HAP-1 (cell line): Measurements from ENCODE around the gene ELAVL4.
"Not testable (repeated sequence)": the region's sequence is repeated elsewhere in the genome, so short reads cannot be mapped to it uniquely, and the experiment has no call there.

Source experiments
- DNase-seq, 2 experiments: peaks; one replicate each; pipeline ENCODE4 v3.0.0-alpha.2; 2016 to 2020; ENCODE audit warnings: low spot score in 2 of 2
- H3K27me3 ChIP-seq: fragments of 250-450 bp; sonication (Bioruptor Pico); 2 replicates; pipeline ENCODE4 v1.5.1; 2020; ENCODE audit warnings: low read depth, mild to moderate bottlenecking, moderate library complexity
- H3K36me3 ChIP-seq: fragments of 250-450 bp; sonication (Bioruptor Pico); replicated peaks from 2 replicates; pipeline ENCODE4 v1.5.1; 2020; ENCODE audit warnings: mild to moderate bottlenecking
- H3K4me1 ChIP-seq: fragments of 250-450 bp; sonication (Bioruptor Pico); 2 replicates; pipeline ENCODE4 v1.5.1; 2020; ENCODE audit warnings: mild to moderate bottlenecking
- H3K4me3 ChIP-seq: fragments of 250-450 bp; sonication (Bioruptor Pico); 2 replicates; pipeline ENCODE4 v1.5.1; 2020; ENCODE audit warnings: mild to moderate bottlenecking, moderate library complexity
- H3K9me3 ChIP-seq: fragments of 250-450 bp; sonication (Bioruptor Pico); 2 replicates; pipeline ENCODE4 v1.5.1; 2020; ENCODE audit warnings: mild to moderate bottlenecking, moderate library complexity
- in situ Hi-C: fragments of 300-500 bp; cut with MboI; formaldehyde crosslinking; loops from 3 replicates; pipeline ENCODE4 v1.14.3; 2020; ENCODE audit warnings: low sequenced_read_pairs, inconsistent platforms, mixed read lengths

ELAVL4 gene

DNA sequence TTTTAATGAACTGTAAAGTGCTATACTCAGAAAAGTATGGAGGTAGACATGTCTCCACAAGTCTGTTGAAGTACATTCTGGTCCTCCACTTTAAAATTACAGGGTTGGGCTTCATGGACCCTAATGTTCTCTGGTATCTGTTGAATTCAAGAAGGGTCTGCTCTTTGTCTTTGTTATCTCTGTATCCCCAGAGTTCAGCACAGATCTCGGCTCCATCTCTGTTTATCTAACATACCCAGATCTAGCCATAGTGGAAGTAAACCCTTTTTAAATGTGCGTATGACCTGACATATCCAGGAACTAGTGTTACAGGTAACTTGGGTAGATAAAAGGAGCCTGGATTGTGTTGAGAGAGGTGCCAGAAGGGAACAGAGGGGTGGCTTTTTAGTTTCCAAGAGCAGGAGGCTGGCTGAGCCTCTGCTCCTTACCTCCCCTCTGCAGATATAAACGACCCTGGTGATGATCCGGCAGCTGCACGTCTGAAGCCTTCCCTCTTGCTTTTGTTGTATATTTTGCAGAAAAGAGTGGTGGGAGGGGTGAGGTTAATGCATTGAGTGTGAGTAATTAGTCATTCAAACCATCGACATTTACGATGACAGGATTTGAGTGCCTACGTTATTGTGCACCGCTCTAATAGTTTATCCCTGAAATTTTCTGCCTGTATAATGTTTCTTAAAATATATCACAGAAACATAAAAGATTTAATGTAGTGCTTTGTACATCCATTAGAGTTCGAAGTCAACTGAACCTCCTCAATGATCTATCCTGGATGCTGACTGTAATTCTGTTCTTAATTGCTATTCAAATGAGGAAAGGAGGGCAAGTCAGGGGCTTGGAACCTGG lies 30.8 kb downstream of the ELAVL4 start:
- in situ Hi-C loops, result no loop called here
- H3K27me3 ChIP-seq, result no peaks in the 10 kb centered on the region; the same call in 1 of the 2 replicates
- DNase-seq, result no peak

DNA sequence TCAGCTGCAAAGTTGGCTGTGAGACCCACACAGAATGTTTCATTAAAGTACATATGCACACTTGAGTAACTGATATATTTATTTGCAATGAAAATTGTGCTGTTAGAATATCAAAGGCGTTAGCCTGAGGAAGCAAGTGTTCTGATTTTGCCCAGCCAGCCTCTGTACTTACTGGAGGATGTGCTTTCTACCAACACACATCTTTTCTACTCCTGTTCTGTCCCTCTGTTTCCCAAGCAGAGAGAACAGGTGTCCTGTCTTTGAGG lies 31.4 kb downstream of the ELAVL4 start:
- Histone ChIP-seq H3K4me3 (no peak overlapping the region), H3K27me3 (no peaks in the 10 kb centered on the region; the same call in 1 of the 2 replicates), H3K36me3 (no peaks in the 10 kb centered on the region), H3K9me3 (no peaks in the 10 kb centered on the region), H3K4me1 (no peaks in the 10 kb centered on the region)
- in situ Hi-C loops, result no loop called here
- DNase-seq, result no peak

More for the DNA sequence above, 30.8 kb downstream of the ELAVL4 start:
- H3K4me3 ChIP-seq, result no peak overlapping the region
- H3K4me1 ChIP-seq, result no peaks in the 10 kb centered on the region
- H3K36me3 ChIP-seq, result no peaks in the 10 kb centered on the region
- H3K9me3 ChIP-seq, result no peaks in the 10 kb centered on the region

DNA sequence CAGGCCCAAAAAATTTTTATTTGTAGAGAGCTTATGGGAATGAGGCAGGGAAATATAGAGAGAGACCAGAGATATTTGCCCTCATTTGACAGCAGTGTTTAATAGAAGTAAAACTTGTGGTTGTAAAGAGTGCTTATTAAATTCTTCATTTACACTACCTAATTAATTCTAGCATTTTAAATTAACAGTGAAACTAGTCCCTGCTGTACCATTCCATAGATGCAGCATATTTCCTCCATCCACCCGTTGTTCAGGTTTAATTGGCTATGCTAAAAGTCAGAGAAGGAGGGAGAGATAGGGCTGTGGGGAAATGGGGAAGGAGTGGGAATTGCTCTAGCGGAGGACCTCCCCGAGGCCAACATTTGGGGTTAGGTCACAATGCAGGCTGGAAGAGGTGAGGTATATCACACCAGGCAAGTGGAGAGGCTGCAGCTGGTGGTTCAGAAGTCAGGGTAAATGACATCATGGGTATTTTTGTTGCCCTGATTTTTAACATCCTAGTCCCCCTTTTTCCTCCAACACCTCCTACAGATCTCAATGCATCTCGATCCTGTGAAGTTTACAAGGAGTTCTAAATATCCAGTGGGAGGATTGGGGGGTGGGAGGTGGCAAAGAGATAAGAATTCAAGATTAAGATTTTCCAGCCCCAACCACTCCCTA lies 38.6 kb downstream of the ELAVL4 start:
- Histone ChIP-seq H3K36me3 (no peaks in the 10 kb centered on the region), H3K9me3 (no peaks in the 10 kb centered on the region), H3K4me3 (no peak overlapping the region), H3K4me1 (no peaks in the 10 kb centered on the region), H3K27me3 (no peaks in the 10 kb centered on the region; the same call in 1 of the 2 replicates)
- in situ Hi-C loops, result no loop called here
- DNase-seq, result no peak

DNA sequence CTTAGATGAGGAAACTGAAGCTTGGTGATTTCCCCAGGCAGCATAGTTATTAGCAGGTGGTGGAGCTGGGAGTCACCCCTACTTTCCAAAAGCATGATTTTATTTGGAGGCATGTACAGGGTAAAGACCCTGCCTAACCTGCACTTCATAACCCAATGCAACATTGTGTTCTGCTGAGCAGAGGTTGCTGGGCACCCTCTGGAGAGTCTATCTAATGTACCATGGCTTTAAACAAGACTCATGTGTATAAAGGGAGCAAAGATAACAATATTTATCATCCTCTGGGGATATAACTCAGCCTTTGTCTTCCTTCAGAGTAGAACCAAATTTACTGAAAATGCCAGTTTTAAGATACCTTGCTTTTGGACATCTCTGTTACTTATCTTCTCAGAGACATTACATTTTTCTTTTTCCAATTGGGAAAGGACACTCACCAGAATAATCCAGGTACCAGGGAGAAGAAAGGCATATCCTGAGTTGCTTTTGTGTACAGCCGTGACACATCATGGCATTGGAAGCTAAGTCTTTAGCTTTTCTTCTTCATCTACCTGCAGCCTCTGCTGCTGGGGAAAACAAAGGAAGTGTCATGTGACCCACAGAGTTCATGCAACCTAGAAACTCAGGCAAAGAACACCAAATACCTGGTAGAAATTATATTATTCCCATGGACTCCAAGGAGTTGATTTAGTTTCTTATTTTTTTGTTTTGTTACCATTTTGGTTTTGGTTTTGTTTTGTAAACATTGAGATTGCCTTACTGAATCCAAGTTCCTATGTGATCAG lies 39.6 kb downstream of the ELAVL4 start:
- peaks cover under 1% of the 10 kb centered on the region; the same call in 1 of the 2 replicates for H3K27me3 ChIP-seq
- in situ Hi-C loops, result no loop called here
- no peaks in the 10 kb centered on the region for H3K9me3 ChIP-seq
- no peak for DNase-seq
- H3K4me3 ChIP-seq, result no peak overlapping the region
- no peaks in the 10 kb centered on the region for H3K36me3 ChIP-seq
- no peaks in the 10 kb centered on the region for H3K4me1 ChIP-seq

DNA sequence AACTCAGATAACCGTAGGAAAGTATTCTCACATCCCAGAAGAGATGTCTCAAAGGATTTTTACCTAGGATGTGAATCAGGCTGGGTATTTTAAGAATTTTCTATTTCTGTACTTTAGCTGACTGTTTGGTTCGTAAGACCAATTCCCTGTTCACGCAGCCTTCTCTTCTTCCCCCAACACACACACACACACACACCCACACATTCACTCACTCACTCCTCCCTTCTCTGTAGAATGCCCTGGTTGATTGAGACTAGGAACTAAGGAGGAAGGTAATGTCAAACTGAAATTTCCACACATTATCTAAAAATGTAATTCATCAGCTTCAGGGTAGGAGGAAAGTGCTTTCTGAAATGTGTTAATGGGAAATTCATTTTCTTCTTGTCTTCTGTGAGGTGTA lies 43.5 kb downstream of the ELAVL4 start:
- Histone ChIP-seq H3K9me3 (no peaks in the 10 kb centered on the region), H3K4me1 (no peaks in the 10 kb centered on the region), H3K4me3 (no peak overlapping the region), H3K27me3 (peaks cover 7% of the 10 kb centered on the region; the same call in 1 of the 2 replicates), H3K36me3 (no peaks in the 10 kb centered on the region)
- DNase-seq, result no peak
- in situ Hi-C loops, result no loop called here

DNA sequence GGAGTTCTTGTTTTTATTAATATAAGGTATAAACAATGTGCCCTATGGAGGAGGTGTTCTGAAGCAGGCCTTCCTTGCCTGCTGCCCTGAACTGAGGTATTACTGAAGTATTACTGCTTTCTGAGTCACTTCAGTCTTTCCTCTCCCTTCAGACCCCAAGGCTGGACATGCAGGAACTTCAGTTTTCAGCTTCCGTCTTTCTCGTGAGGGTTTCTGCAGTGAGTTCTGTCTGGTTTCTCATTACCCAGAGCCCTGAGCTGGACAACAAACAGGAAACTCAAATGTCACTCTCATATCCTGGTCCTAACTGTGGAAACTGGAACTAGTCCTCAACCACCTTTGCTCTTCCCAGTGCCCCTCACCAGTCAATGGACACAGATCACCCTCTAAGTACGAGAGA lies 46.8 kb downstream of the ELAVL4 start:
- DNase-seq, result no peak
- H3K4me3 ChIP-seq, result no peak overlapping the region
- in situ Hi-C loops, result no loop called here
- no peaks in the 10 kb centered on the region for H3K4me1 ChIP-seq
- no peaks in the 10 kb centered on the region for H3K36me3 ChIP-seq
- no peaks in the 10 kb centered on the region for H3K9me3 ChIP-seq
- H3K27me3 ChIP-seq, result peaks cover 7% of the 10 kb centered on the region; the same call in 1 of the 2 replicates

DNA sequence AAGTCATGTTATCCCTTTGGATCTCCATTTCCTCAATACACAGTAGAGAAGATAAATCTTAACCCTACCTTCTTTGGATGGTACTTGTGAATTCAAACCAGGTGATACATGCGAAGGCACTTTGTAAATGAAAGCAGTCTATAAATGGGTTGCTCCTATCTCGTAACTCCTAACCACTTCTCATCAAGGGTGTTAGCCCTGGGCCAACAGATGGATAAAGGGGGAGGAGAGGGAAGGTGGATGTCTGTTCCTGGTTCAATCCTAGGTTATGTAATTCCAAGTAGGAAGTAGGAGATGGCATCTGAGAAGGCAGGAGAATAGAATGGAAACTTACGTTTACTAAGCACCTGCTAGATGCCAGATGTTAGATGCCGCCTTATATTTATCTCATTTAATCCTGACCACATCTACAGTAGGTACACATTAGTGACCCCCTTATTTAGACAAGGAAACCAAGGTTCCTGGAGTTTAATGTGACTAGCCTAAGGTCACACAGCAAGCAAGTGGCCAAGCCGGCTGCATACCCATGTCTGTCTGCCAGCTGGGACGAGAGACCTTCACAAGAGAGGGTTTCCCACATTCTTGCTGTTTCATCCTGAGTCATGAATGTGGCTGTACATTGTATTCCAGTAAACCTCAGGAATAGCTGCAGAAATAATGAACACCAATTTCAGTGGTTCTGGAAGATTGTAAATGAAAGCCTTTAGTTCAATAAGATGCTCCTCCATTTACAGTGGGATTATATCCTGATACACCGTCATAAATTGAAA lies 47.7 kb downstream of the ELAVL4 start:
- no peaks in the 10 kb centered on the region for H3K4me1 ChIP-seq
- in situ Hi-C loops, result no loop called here
- peaks cover 7% of the 10 kb centered on the region; the same call in 1 of the 2 replicates for H3K27me3 ChIP-seq
- no peak overlapping the region for H3K4me3 ChIP-seq
- H3K36me3 ChIP-seq, result no peaks in the 10 kb centered on the region
- no peak for DNase-seq
- no peaks in the 10 kb centered on the region for H3K9me3 ChIP-seq

DNA sequence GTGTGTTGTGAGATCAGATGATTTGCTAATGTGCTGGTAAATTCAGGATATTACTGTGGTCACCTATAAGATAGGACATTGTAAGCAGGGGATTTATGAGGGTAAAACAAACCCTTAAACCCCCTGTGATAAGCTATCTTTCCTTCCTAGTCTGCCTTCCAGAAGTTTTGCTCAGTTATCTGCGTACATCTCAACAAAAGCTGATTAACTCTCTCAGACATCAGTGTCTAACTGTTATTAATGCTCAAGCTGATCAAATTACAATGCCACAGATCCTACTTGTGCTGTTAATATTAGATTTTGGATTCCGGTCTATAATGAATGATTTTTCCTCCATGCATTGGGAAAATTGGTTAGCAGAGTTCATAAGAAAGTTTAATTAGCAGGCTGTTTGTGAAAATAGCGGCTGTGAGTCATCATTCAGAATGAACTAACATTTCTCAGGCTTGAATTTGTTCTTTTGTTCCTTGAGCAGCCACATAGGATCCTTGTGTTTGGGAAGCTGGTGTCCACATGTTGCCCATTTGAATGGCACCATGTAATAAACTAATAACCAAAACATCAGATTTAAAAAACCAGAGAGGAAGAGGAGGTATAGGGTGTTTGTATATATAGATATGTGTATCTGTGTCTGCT lies 48.7 kb downstream of the ELAVL4 start:
- no peaks in the 10 kb centered on the region for H3K4me1 ChIP-seq
- in situ Hi-C loops, result no loop called here
- no peaks in the 10 kb centered on the region for H3K36me3 ChIP-seq
- H3K9me3 ChIP-seq, result no peaks in the 10 kb centered on the region
- H3K27me3 ChIP-seq, result peaks cover 7% of the 10 kb centered on the region; the same call in 1 of the 2 replicates
- no peak overlapping the region for H3K4me3 ChIP-seq
- no peak for DNase-seq

DNA sequence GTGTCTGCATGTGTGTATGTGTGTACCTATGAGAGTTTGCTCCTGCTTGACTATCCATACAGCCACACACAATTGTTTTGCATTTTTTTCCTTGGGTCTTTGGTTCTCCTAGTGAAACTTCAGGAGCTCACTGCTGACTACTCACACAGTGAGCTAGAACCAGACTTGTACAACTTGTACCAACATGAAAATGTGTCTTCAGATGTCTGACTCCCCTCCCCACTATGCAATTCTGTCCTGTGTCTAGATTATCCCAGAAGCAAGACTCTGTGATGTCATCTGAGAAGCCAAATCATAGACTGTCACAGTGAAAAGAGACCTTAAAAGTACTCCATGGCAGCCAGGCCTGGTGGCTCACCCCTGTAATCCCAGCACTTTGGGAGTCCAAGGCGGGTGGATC lies 49.7 kb downstream of the ELAVL4 start:
- DNase-seq, result no peak
- Histone ChIP-seq H3K4me3 (no peak overlapping the region), H3K36me3 (no peaks in the 10 kb centered on the region), H3K9me3 (no peaks in the 10 kb centered on the region), H3K27me3 (peaks cover 6% of the 10 kb centered on the region; the same call in 1 of the 2 replicates), H3K4me1 (no peaks in the 10 kb centered on the region)
- in situ Hi-C loops, result no loop called here

DNA sequence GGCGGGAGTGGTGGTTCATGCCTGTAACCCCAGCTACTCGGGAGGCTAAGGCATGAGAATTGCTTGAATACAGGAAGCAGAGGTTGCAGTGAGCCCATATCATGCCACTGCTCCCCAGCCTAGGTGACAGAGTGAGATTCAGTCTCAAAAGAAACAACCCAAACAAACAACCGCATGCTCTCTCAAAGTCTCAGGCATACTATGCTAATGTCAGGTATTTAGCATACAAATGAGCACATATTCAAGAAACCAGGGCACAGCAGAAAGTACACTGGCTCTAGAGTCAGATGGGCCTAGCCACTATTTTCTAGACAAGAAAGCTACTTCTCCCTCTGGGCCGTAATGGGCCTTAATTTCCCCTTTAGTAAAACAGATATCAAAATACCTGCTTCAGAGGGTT lies 55.0 kb downstream of the ELAVL4 start:
- no peaks in the 10 kb centered on the region for H3K36me3 ChIP-seq
- no peaks in the 10 kb centered on the region for H3K27me3 ChIP-seq
- DNase-seq, result no peak
- no peaks in the 10 kb centered on the region for H3K4me1 ChIP-seq
- H3K9me3 ChIP-seq, result no peaks in the 10 kb centered on the region
- in situ Hi-C loops, result no loop called here
- no peak overlapping the region for H3K4me3 ChIP-seq

DNA sequence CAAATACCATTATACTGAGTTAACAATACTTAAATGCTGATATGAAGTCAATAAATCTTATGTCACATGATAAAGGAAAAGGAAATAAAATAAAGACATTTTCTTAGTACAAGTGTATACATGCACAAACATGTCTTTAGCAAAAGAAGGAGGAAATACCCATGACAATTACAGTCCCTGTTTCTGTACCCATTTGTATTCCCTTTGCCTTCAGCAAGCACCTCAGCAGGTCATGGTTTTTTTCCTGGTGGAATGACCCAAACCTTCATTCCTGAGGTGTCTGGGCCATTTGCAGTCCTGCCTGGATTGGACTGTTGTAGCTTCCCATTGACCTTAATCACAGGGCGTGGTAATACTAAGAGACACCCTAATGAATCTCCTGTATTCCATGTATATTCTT lies 57.6 kb downstream of the ELAVL4 start:
- H3K36me3 ChIP-seq, H3K9me3 ChIP-seq, DNase-seq, H3K27me3 ChIP-seq, in situ Hi-C loops, H3K4me1 ChIP-seq, H3K4me3 ChIP-seq: not testable (repeated sequence)

DNA sequence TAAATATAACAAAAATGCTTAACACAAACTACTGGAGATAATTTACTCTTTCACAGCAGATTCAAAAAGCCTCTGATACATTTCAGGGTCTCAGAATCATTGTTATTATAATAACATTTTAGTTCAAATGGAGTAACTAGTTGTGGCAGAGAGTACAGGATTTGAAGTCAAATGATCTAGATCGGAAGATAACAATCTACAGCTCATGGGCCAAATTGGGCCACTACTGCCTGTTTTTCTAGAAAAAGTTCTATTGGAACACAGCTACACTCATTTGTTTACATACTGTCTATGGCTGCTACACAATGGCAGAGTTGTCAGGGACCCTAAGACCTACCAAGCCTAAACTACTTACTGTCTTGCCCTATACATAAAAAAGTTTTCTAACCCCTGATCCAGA lies 63.6 kb downstream of the ELAVL4 start:
- in situ Hi-C loops, result no loop called here
- no peak for DNase-seq
- H3K9me3 ChIP-seq, result no peaks in the 10 kb centered on the region
- no peaks in the 10 kb centered on the region for H3K36me3 ChIP-seq
- H3K4me3 ChIP-seq, result no peak overlapping the region
- H3K27me3 ChIP-seq, result peaks cover 6% of the 10 kb centered on the region; the same call in 1 of the 2 replicates
- no peaks in the 10 kb centered on the region for H3K4me1 ChIP-seq

DNA sequence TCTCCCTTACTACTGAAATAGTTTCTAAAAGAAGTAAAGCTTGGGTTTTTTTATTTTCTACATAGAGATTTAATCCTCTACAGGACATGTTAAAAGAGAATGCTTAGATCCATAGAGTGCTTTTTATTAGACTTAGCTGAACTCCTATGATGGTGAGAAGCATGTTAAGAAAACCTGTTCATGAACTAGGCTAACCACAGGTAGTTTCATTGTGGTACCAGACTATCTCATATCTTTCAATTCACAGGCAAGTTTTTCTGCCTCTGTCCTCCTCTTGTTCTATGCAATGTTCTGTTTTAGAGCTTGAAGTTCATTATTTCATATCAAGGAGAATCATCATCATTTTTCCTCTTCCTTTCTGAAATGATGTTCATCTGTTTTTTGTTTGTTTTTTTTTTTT lies 65.4 kb downstream of the ELAVL4 start:
- Histone ChIP-seq H3K36me3 (no peaks in the 10 kb centered on the region), H3K27me3 (peaks cover 6% of the 10 kb centered on the region; the same call in 1 of the 2 replicates), H3K9me3 (no peaks in the 10 kb centered on the region), H3K4me3 (no peak overlapping the region), H3K4me1 (no peaks in the 10 kb centered on the region)
- DNase-seq, result no peak
- in situ Hi-C loops, result no loop called here
